Choroid plexus epithelial cell (primary cell): ENCODE measurements around the gene XPNPEP2.

ENCODE experiments used
- DNase-seq: peaks from one replicate; pipeline ENCODE4 v3.0.0-alpha.2; 2010; ENCODE audit warnings: low read depth
- H3K4me3 ChIP-seq: 2 replicates; pipeline ENCODE4 v1.5.1; 2011; ENCODE audit warnings: low read depth, mild to moderate bottlenecking, control low read depth, low read length, moderate library complexity
- CTCF ChIP-seq: conservative IDR thresholded peaks from 2 replicates; pipeline ENCODE4 v1.5.1; 2011; ENCODE audit warnings: low read depth, mild to moderate bottlenecking, control low read depth, inconsistent platforms, low read length, moderate library complexity

Gene XPNPEP2

DNA sequence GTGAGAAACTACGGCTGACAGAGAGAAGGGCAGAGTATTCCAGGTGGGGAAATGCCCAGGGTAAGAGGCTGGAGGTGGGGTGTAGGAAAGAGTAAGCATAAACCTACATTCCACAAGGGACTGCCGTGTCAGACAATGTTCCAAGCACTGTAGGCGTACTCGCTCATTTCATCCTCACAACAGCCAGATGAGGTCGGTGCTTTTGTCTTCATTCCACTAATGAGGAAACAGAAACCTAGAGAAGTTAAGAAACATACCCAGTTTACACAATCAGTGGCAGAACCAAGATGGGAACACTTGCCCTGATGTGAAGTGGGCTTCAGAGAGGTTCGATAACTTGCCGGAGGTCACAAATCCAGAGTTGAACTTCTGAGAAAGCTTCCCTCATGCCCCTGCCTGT, 45.6 kb downstream of the XPNPEP2 start:
- no peak for TF ChIP-seq CTCF
- no peak for DNase-seq
- no peak overlapping the region for H3K4me3 ChIP-seq

GRCh38 chrX:129785160-129785947, 46.6 kb downstream of the XPNPEP2 start:
- no peak for TF ChIP-seq CTCF
- no peak overlapping the region for H3K4me3 ChIP-seq
- no peak for DNase-seq

GRCh38 chrX:129786210-129786651, 47.5 kb downstream of the XPNPEP2 start:
- H3K4me3 ChIP-seq = no peak overlapping the region
- TF ChIP-seq CTCF = no peak
- no peak for DNase-seq

GRCh38 chrX:129787336-129788055, 48.7 kb downstream of the XPNPEP2 start:
- no peak for TF ChIP-seq CTCF
- DNase-seq = no peak
- no peak overlapping the region for H3K4me3 ChIP-seq

DNA sequence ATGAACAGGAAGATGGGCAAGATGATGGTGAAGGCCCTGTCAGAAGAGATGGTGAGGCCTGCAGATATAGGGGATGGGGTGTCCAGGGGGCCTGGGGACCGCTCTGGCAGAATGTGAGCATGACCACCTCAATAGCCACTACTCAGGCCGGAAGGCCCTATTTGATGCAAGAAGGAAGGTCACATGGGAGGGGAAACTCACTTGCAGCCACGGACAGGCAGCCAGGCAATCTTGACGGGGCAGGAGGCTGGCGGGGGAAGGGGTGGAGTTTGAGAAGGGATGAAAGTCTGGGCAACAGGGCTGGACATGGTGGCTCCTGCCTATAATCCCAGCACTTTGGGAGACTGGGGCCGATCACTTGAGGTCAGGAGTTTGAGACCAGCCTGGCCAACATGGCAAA, 49.7 kb downstream of the XPNPEP2 start:
- TF ChIP-seq CTCF = no peak
- no peak for DNase-seq

DNA sequence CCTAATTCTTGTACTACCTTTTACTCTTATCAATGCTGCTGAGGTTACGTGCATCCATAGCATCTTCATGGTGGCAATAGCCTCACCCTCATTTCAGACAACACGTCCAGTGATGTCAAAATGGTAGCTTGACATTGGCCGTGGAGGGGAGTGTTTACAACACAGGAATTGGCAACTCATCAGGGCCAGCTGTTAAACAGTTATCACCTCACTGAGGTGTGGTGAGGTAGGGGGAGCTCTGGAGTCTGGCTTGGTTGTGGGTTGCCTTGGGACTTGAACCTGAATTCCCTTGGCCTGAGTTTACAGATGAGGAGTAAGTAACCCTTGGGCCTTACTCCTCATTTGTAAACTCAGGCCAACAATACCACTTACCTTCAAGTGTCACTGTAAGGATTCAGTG, 51.4 kb downstream of the XPNPEP2 start:
- H3K4me3 ChIP-seq = no peak overlapping the region
- no peak for TF ChIP-seq CTCF
- no peak for DNase-seq

More for the DNA sequence above, 49.7 kb downstream of the XPNPEP2 start:
- no peak overlapping the region for H3K4me3 ChIP-seq
